Right kidney (tissue), 1 donor: ENCODE data around the gene ZNF624.

Source experiments
- DNase-seq: peaks from one replicate; pipeline ENCODE4 v3.0.0-alpha.2; 2016

ZNF624 gene

GRCh38 chr17:16599537-16599936 lies 54.1 kb downstream of the ZNF624 start:
- no peak for DNase-seq

- no peak for DNase-seq
Measured at GRCh38 chr17:16593356-16594102, 60.1 kb downstream of the ZNF624 start.

- peak; percentile 96 for DNase-seq
Measured at GRCh38 chr17:16589097-16589969, 64.3 kb downstream of the ZNF624 start.

GRCh38 chr17:16585796-16586195 lies 67.9 kb downstream of the ZNF624 start:
- DNase-seq = no peak

GRCh38 chr17:16584273-16584995 lies 69.2 kb downstream of the ZNF624 start:
- DNase-seq = peak; percentile 81

GRCh38 chr17:16583781-16584180 lies 69.9 kb downstream of the ZNF624 start:
- DNase-seq = no peak

GRCh38 chr17:16573466-16573865 lies 80.2 kb downstream of the ZNF624 start:
- no peak for DNase-seq
